Measurements from ENCODE around the gene CD68. TPM values are rescaled to one million over a fixed set of nuclear protein-coding genes. Genes with fewer than 3 reads are reported as not detected.

The CD68 gene
- total and polyA plus RNA-seq, 4 donors = 33.3 to 595 (median 395) TPM

GRCh38 chr17:7575959-7576358, 3.5 kb upstream of the CD68 start:
- Histone ChIP-seq H3K36me3 (ENCODE audit: control insufficient read depth in 4 of 4, insufficient read depth in 4 of 4, low read length in 4 of 4) (peaks cover 40 to 54% (median 53%) of the 10 kb centered on the region in 4 donors), H3K27ac (ENCODE audit: low read depth in 1 of 2, low read length in 1 of 2) (no peak overlapping the region), H3K9ac (ENCODE audit: insufficient read depth in 1 of 2, low read length in 2 of 2) (no peak overlapping the region), H3K4me1 (ENCODE audit: control insufficient read depth in 5 of 5, insufficient read depth in 5 of 5, low read length in 5 of 5) (peaks cover 7 to 34% (median 12%) of the 10 kb centered on the region in 5 donors), H3K9me3 (ENCODE audit: control insufficient read depth in 4 of 4, insufficient read depth in 3 of 4, low read length in 3 of 4) (peaks cover 0 to 2% (median 0%) of the 10 kb centered on the region in 4 donors), H3K4me3 (no peak overlapping the region), H3K27me3 (ENCODE audit: control insufficient read depth in 3 of 3, insufficient read depth in 3 of 3, low read length in 2 of 3) (no peaks in the 10 kb centered on the region)
- 75 to 78% methylated on average over 7 of the region's 7 CpGs for WGBS, 2 donors
- no peak for TF ChIP-seq CTCF (IDR thresholded peaks at IDR 0.05; ENCODE audit: control extremely low read depth, extremely low read depth)
- DNase-seq (no peak), ATAC-seq (ENCODE audit: insufficient read depth, low FRiP score) (no peak)

GRCh38 chr17:7576432-7576937, 3.0 kb upstream of the CD68 start:
- ATAC-seq (ENCODE audit: insufficient read depth, low FRiP score) (no peak), DNase-seq (no peak)
- no peak overlapping the region for H3K9ac ChIP-seq (ENCODE audit: insufficient read depth in 1 of 2, low read length in 2 of 2)
- H3K4me3 ChIP-seq = no peak overlapping the region
- H3K4me1 ChIP-seq (ENCODE audit: control insufficient read depth in 5 of 5, insufficient read depth in 5 of 5, low read length in 5 of 5) = peaks cover 7 to 34% (median 12%) of the 10 kb centered on the region in 5 donors
- WGBS, 2 donors = 87 to 89% methylated on average over 14 of the region's 14 CpGs
- TF ChIP-seq CTCF (IDR thresholded peaks at IDR 0.05; ENCODE audit: control extremely low read depth, extremely low read depth) = no peak
- H3K27me3 ChIP-seq (ENCODE audit: control insufficient read depth in 3 of 3, insufficient read depth in 3 of 3, low read length in 2 of 3) = no peaks in the 10 kb centered on the region
- H3K36me3 ChIP-seq (ENCODE audit: control insufficient read depth in 4 of 4, insufficient read depth in 4 of 4, low read length in 4 of 4) = peaks cover 40 to 54% (median 51%) of the 10 kb centered on the region in 4 donors
- peaks cover 0 to 2% (median 0%) of the 10 kb centered on the region in 4 donors for H3K9me3 ChIP-seq (ENCODE audit: control insufficient read depth in 4 of 4, insufficient read depth in 3 of 4, low read length in 3 of 4)
- no peak overlapping the region for H3K27ac ChIP-seq (ENCODE audit: low read depth in 1 of 2, low read length in 1 of 2)

GRCh38 chr17:7577327-7578199, 1.9 kb upstream of the CD68 start:
- Histone ChIP-seq H3K36me3 (ENCODE audit: control insufficient read depth in 4 of 4, insufficient read depth in 4 of 4, low read length in 4 of 4) (peaks cover 40 to 56% (median 52%) of the 10 kb centered on the region in 4 donors), H3K27me3 (ENCODE audit: control insufficient read depth in 3 of 3, insufficient read depth in 3 of 3, low read length in 2 of 3) (no peaks in the 10 kb centered on the region), H3K4me3 (no peak overlapping the region), H3K27ac (ENCODE audit: low read depth in 1 of 2, low read length in 1 of 2) (peak overlapping the region in 1 of 2 donors; percentile 62), H3K9ac (ENCODE audit: insufficient read depth in 1 of 2, low read length in 2 of 2) (no peak overlapping the region), H3K9me3 (ENCODE audit: control insufficient read depth in 4 of 4, insufficient read depth in 3 of 4, low read length in 3 of 4) (peaks cover 0 to 2% (median 0%) of the 10 kb centered on the region in 4 donors), H3K4me1 (ENCODE audit: control insufficient read depth in 5 of 5, insufficient read depth in 5 of 5, low read length in 5 of 5) (peaks cover 4 to 36% (median 16%) of the 10 kb centered on the region in 5 donors)
- no peak for TF ChIP-seq CTCF (IDR thresholded peaks at IDR 0.05; ENCODE audit: control extremely low read depth, extremely low read depth)
- no peak for ATAC-seq (ENCODE audit: insufficient read depth, low FRiP score)
- 81 to 87% methylated on average over 17 of the region's 17 CpGs for WGBS, 2 donors
- DNase-seq = no peak
